Smooth muscle cell (in vitro differentiated cells): ENCODE data around the gene SLC41A3. TPM values are rescaled to one million over a fixed set of nuclear protein-coding genes. Genes with fewer than 3 reads are reported as not detected.

ENCODE experiments used
- DNase-seq: peaks from one replicate; lab custom pipeline; 2025; ENCODE audit not compliant: unreplicated experiment; lab: John Stamatoyannopoulos, UW
- H2AFZ ChIP-seq: fragments of 200-600 bp; sonication (generic); 2 replicates; pipeline ENCODE4 v1.6.0; 2016; ENCODE audit warnings: antibody characterized with exemption, low read depth, mild to moderate bottlenecking
- H3F3A ChIP-seq: fragments of 200-600 bp; sonication (generic); 2 replicates; pipeline ENCODE4 v1.6.0; 2017; ENCODE audit warnings: antibody characterized with exemption, low read depth
- H3K27ac ChIP-seq: fragments of 200-600 bp; sonication (generic); 2 replicates; pipeline ENCODE4 v1.5.1; 2016; ENCODE audit warnings: low read depth, mild to moderate bottlenecking
- H3K27me3 ChIP-seq: fragments of 200-600 bp; sonication (generic); 2 replicates; pipeline ENCODE4 v1.6.1; 2016; ENCODE audit warnings: low read depth, mild to moderate bottlenecking
- H3K36me3 ChIP-seq: fragments of 200-600 bp; sonication (generic); 2 replicates; pipeline ENCODE4 v1.5.1; 2016; ENCODE audit warnings: low read depth
- H3K4me1 ChIP-seq: fragments of 200-600 bp; sonication (generic); 2 replicates; pipeline ENCODE4 v1.5.1; 2016; ENCODE audit warnings: low read depth
- H3K4me2 ChIP-seq: fragments of 200-600 bp; sonication (generic); 2 replicates; pipeline ENCODE4 v1.6.0; 2016; ENCODE audit warnings: mild to moderate bottlenecking
- H3K4me3 ChIP-seq: fragments of 200-600 bp; sonication (generic); 2 replicates; pipeline ENCODE4 v1.5.1; 2016; ENCODE audit warnings: mild to moderate bottlenecking
- H3K79me2 ChIP-seq: fragments of 200-600 bp; sonication (generic); 2 replicates; pipeline ENCODE4 v1.6.0; 2016; ENCODE audit warnings: low read depth, mild to moderate bottlenecking
- H3K9ac ChIP-seq: fragments of 200-600 bp; sonication (generic); 2 replicates; pipeline ENCODE4 v1.6.0; 2016; ENCODE audit warnings: low read depth
- H3K9me3 ChIP-seq: fragments of 200-600 bp; sonication (generic); replicated peaks from 2 replicates; pipeline ENCODE4 v1.5.1; 2016; ENCODE audit warnings: low read depth
- H4K20me1 ChIP-seq: fragments of 200-600 bp; sonication (generic); 2 replicates; pipeline ENCODE4 v1.6.0; 2016; ENCODE audit warnings: low read depth
- WGBS: methylation state at CpG from one replicate; pipeline ENCODE4 v1.1.7; 2016; ENCODE audit warnings: low lambda C conversion rate; 5-methylcytosine and 5-hydroxymethylcytosine counted together
- polyA plus RNA-seq: library from polyadenylated mRNA; unstranded; fragments of >200 nt; fragmentation: Nextera tagmentation; extraction: Ambion mirVana; gene quantifications from 2 replicates; pipeline ENCODE4 v1.2.1, GENCODE V29; 2016
- total RNA-seq: library from RNA; depleted of rRNA; stranded (reverse); fragments of >200 nt; gene quantifications from 2 replicates; pipeline ENCODE4 v1.2.3, GENCODE V29; 2014
- TF ChIP-seq, protein P1 (sequence below): fragments of 200-600 bp; sonication (generic); IDR thresholded peaks from 2 replicates; pipeline ENCODE4 v1.5.1; 2017; ENCODE audit warnings: borderline replicate concordance, mild to moderate bottlenecking, antibody characterized with exemption; ENCODE audit not compliant: insufficient read depth, poor library complexity, severe bottlenecking

SLC41A3 gene
- total and polyA plus RNA-seq, 2 experiments from 2014 or later, result 20.7 to 23.9 TPM

DNA sequence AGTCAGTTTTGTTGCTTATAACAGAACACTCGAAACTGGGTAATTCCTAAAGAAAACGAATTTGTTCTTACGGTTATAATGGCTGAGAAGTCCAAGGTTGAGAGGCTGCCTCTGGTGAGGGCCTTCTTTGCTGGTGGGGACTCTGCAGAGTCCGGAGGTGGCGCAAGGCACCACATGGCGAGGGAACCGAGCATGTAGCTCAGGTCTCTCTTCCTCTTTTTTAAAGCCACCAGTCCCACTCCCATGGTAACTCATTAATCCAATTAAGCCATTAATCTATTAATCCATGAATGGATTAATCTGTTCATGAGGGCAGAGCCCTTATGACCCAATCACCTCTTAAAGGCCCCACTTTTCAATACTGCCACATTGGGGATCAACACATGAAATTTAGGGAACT is 64.9 kb downstream of the SLC41A3 start:
- Histone ChIP-seq H3K79me2 (no peaks in the 10 kb centered on the region), H3K9ac (no peak overlapping the region), H3K4me1 (no peaks in the 10 kb centered on the region), H3K27me3 (no peaks in the 10 kb centered on the region), H3K27ac (no peak overlapping the region), H3K4me2 (no peak overlapping the region), H3K4me3 (no peak overlapping the region), H3K36me3 (no peaks in the 10 kb centered on the region), H3K9me3 (no peaks in the 10 kb centered on the region), H2AFZ (no peak overlapping the region), H4K20me1 (no peaks in the 10 kb centered on the region), H3F3A (no peaks in the 10 kb centered on the region)
- whole genome bisulfite sequencing, result 94% methylated on average over 7 of the region's 7 CpGs
- DNase-seq, result no peak
- TF ChIP-seq, protein P1, sequence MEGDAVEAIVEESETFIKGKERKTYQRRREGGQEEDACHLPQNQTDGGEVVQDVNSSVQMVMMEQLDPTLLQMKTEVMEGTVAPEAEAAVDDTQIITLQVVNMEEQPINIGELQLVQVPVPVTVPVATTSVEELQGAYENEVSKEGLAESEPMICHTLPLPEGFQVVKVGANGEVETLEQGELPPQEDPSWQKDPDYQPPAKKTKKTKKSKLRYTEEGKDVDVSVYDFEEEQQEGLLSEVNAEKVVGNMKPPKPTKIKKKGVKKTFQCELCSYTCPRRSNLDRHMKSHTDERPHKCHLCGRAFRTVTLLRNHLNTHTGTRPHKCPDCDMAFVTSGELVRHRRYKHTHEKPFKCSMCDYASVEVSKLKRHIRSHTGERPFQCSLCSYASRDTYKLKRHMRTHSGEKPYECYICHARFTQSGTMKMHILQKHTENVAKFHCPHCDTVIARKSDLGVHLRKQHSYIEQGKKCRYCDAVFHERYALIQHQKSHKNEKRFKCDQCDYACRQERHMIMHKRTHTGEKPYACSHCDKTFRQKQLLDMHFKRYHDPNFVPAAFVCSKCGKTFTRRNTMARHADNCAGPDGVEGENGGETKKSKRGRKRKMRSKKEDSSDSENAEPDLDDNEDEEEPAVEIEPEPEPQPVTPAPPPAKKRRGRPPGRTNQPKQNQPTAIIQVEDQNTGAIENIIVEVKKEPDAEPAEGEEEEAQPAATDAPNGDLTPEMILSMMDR, result no peak

DNA sequence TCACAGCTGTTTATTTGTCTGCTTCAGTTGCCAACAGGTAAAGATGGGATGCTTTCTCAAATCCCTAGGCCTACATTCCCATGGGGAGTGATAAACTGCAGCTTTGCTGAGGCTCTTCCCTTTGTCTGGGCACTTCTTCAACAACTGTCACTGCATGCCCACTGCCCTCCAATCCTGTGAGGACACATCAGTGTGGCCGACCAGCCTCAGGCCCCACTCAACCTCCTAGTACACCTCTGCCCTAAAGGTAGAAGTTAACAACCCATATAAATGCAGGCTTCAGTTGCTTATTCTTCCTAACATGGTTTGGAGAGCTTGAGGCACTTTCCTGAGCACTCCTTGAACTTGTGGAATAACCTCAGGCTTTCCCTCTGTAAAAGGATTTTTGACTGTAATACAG is 65.4 kb downstream of the SLC41A3 start:
- 100% methylated on average over 1 of the region's 1 CpG for WGBS

DNA sequence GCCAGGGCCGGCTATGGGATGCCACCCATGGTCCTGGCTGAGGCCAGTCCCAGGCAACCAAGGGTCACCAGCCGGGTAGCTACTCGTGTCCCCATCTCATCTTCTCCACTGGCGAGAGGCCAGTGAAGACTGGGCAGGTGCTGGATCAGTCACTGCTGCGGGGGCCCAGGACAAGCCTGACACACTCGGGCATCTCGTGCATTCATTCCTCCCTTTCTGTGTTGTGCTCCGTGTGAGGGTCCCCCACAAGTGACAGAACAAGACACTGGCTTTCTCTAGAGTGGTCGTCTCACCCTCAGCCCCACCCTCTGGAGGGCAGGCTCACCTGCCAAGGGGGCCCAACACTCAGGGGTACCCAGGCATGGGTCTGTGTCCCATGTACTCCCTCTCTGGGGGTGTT is 66.6 kb downstream of the SLC41A3 start:
- WGBS, result 98% methylated on average over 9 of the region's 9 CpGs
- Histone ChIP-seq H2AFZ (no peak overlapping the region), H3K9me3 (no peaks in the 10 kb centered on the region), H3K27me3 (no peaks in the 10 kb centered on the region), H3K79me2 (no peaks in the 10 kb centered on the region), H3K36me3 (no peaks in the 10 kb centered on the region), H3K27ac (no peak overlapping the region), H3K9ac (no peak overlapping the region), H3F3A (no peaks in the 10 kb centered on the region), H3K4me3 (no peak overlapping the region), H3K4me2 (no peak overlapping the region), H4K20me1 (no peaks in the 10 kb centered on the region), H3K4me1 (no peaks in the 10 kb centered on the region)
- TF ChIP-seq, protein P1, result no peak
- no peak for DNase-seq

More for the DNA sequence above, 65.4 kb downstream of the SLC41A3 start:
- Histone ChIP-seq H4K20me1 (no peaks in the 10 kb centered on the region), H3K79me2 (no peaks in the 10 kb centered on the region), H2AFZ (no peak overlapping the region), H3K27me3 (no peaks in the 10 kb centered on the region), H3F3A (no peaks in the 10 kb centered on the region), H3K9me3 (no peaks in the 10 kb centered on the region), H3K4me2 (no peak overlapping the region), H3K9ac (no peak overlapping the region), H3K4me3 (no peak overlapping the region), H3K27ac (no peak overlapping the region), H3K36me3 (no peaks in the 10 kb centered on the region), H3K4me1 (no peaks in the 10 kb centered on the region)
- TF ChIP-seq, protein P1, result no peak
- no peak for DNase-seq

DNA sequence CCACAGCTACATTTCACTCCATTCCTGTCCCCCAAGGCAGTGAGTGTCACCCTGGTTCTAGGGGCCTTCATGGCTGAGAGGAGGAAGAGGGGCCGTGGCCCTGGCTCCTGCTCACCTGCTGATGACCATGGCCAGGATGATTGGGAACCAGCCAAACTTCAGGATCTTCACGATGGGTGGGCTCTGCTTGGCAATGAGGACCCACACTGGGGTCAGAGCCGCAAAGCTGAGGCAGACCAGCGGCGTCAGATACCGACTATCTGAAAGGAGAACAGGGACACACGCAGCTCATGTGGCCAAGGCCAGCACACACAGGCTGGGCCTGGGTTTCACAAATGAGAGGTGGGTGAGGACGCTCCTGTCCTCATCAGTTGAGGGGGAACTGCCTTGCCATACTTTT is 67.3 kb downstream of the SLC41A3 start:
- Histone ChIP-seq H3K36me3 (no peaks in the 10 kb centered on the region), H3K9ac (no peak overlapping the region), H3K4me3 (no peak overlapping the region), H3K27me3 (no peaks in the 10 kb centered on the region), H4K20me1 (no peaks in the 10 kb centered on the region), H3K27ac (no peak overlapping the region), H3K79me2 (no peaks in the 10 kb centered on the region), H2AFZ (no peak overlapping the region), H3F3A (no peaks in the 10 kb centered on the region), H3K4me2 (no peak overlapping the region), H3K4me1 (no peaks in the 10 kb centered on the region), H3K9me3 (no peaks in the 10 kb centered on the region)
- no peak for DNase-seq
- TF ChIP-seq, protein P1, result no peak
- 95% methylated on average over 8 of the region's 8 CpGs for WGBS
